ENCODE results near the gene LEKR1.
"Not testable (repeated sequence)": the region's sequence is repeated elsewhere in the genome, so short reads cannot be mapped to it uniquely, and the experiment has no call there.

The LEKR1 gene

GRCh38 chr3:156906275-156906674 lies 80.1 kb downstream of the LEKR1 start:
- DNase-seq (ENCODE audit: low spot score): no peak

DNA sequence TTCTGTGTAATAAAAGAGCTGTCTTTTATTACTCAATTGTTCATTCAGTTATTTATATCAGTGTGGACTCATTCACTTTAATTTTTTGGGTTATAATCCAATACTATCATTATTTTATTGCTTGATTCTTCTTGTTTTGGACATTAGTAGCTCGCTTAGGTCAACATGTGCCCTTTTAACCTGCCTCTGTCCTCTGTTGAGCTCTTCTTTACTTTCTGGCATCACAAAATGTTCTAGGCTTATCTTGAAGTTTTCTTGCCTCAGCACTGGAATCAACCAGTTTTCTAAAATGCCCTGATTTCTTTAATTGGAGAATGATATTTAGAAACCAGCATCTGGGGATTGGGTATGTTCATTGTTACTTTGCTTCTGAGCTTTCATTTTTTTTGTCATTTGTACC lies 82.2 kb downstream of the LEKR1 start:
- no peak for DNase-seq (ENCODE audit: low spot score)

DNA sequence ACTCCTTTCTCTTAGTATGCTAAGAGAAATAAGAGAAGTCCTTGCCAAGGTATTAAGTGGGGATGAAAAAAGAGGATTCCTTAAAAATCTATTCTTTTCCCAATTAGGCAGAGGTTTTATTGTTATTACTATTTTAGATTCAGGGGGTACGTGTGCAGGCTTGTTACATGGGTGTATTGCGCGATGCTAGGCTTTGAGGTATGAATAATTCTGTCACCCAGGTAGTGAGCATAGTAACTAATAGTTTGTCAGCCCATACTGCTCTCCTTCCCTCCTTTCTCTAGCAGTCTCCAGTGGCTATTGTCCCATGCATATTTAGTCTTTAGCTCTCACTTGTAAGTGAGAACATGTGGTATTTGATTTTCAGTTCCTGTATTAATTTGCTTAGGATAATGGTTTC lies 83.9 kb downstream of the LEKR1 start:
- DNase-seq (ENCODE audit: low spot score): no peak

DNA sequence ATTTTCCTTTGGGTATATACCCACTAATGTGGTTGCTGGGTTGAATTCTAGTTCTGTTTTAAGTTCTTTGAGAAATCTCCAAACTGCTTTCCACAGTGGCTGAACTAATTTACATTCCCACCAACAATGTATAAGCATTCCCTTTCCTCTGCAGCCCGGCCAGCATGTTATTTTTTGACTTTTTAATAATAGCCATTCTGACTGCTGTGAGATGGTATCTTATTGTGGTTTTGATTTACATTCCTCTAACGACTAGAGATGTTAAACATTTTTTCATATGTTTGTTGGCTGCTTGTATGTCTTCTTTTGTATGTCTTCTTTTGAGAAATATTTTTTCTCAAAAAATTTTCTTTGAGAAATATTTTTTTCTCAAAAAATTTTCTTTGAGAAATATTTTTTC lies 84.7 kb downstream of the LEKR1 start:
- DNase-seq (ENCODE audit: low spot score): not testable (repeated sequence)

GRCh38 chr3:156914300-156914699 lies 88.1 kb downstream of the LEKR1 start:
- not testable (repeated sequence) for DNase-seq (ENCODE audit: low spot score)

- DNase-seq (ENCODE audit: low spot score): no peak
Observed at GRCh38 chr3:156915372-156915771, 89.2 kb downstream of the LEKR1 start.

- DNase-seq (ENCODE audit: low spot score): no peak
Observed at GRCh38 chr3:156918746-156919145, 92.6 kb downstream of the LEKR1 start.

GRCh38 chr3:156919818-156920217 lies 93.7 kb downstream of the LEKR1 start:
- DNase-seq (ENCODE audit: low spot score): no peak

DNA sequence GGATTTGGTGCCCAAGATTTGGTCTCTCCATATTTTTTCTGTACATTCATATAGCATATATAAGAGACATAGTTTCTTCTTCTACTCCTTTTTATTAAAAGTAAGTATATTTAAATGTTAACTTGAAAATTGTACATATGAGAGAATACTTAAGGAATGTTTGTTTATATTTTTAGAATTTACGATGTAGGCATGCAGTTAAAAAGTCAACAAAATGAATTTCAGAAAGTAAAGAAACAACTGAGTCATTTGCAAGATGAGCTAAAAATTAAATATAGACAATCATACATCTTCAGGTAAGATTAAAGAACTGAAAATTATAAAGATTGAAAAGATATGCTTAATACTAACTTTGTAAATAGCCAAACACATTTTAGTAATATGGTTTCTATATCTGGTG lies 94.2 kb downstream of the LEKR1 start:
- no peak for DNase-seq (ENCODE audit: low spot score)

DNA sequence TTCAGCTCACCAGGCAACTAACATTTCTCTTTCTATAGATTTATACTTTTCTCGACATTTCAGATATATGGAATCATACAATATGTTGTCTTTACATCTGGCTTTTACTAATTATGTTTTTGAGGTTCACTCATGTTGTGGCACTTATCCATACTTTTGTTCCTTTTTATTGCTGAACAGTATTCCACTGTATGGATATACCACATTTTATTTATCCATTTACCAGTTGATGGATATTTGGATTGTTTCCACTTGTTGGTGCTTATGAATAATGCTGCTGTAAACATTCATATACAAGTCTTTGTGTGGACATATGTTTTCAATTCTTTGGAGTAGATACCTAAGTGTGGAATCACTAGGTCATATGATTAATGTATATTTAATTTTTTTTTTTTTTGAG lies 97.2 kb downstream of the LEKR1 start:
- no peak for DNase-seq (ENCODE audit: low spot score)

- no peak for DNase-seq (ENCODE audit: low spot score)
Observed at GRCh38 chr3:156938724-156939123, 112.6 kb downstream of the LEKR1 start.

- DNase-seq (ENCODE audit: low spot score): no peak
Observed at GRCh38 chr3:156939315-156939714, 113.2 kb downstream of the LEKR1 start.

- no peak for DNase-seq (ENCODE audit: low spot score)
Observed at GRCh38 chr3:156941311-156941710, 115.2 kb downstream of the LEKR1 start.

- no peak for DNase-seq (ENCODE audit: low spot score)
Observed at GRCh38 chr3:156948402-156949210, 122.5 kb downstream of the LEKR1 start.

DNA sequence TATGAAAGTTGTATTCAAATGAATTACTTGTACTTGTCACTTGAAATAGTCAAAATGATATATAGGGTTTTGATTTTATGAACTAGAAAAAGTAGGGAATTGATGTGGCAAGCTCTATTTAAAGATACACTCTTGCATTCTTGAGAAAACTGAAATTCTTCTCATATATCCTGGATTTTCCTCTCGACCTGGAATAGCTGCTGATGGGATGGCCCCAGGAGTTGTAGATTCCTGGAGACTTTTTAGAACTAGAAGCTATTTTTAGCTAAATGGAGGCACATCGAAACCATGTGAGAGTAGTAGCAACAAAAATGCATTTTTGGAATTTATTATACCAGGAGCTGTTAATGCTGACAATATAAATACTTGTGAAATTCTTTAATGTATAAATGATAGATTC lies 125.9 kb downstream of the LEKR1 start:
- no peak for DNase-seq (ENCODE audit: low spot score)

DNA sequence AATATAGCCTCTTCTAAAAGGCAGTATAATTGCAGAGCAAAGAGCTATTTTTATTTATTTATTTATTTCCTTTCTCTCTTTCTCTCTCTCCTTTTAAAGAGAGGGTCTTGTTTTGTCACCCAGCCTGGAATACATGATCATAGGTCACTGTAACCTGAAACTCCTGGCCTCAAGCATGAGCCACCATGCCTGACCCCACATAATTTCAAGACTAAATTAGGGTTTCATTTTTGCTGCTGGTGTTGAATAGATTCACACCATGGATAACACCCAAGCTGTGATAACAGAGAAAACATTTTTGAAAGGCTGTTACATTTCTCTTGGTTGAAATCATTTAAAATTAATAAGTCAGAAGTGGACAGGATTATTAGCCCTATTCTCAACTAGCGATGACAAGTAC lies 131.6 kb downstream of the LEKR1 start:
- no peak for DNase-seq (ENCODE audit: low spot score)

DNA sequence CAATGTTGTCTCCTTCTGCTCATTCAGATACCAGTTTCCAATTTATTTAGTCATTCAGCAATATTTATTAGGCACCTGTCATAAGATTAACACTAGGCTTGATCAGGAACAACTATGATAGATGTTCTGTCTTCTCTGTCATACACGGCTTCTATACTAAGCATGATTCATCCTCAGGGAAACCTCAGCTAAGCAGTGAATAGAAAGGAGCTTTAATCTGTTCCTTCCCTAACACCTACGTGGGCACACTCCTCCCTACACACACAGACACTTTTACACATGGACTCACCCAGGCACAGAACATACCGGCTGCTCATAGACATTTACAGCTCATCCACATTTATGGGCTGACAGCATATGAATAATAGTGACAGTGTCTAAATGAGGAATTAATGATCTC lies 136.9 kb downstream of the LEKR1 start:
- no peak for DNase-seq (ENCODE audit: low spot score)

DNA sequence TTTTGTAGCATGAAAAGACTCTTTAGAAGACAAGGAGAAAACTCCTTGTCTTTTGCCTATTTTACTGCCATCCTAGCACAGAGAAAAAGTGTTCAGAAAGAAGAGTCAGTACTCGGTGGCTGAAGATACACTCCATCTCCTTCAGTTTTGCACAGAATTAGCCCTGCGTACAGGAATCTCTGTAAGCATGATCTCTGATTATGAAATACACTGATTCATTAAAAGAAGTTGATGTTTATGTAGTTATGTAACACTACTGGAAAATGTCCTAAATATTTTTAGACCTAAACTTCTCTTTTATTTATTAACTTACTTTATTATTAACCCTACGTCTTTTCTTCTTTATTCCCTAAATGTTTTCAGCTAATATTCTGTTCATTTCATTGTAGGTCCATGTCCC lies 138.4 kb downstream of the LEKR1 start:
- no peak for DNase-seq (ENCODE audit: low spot score)

DNA sequence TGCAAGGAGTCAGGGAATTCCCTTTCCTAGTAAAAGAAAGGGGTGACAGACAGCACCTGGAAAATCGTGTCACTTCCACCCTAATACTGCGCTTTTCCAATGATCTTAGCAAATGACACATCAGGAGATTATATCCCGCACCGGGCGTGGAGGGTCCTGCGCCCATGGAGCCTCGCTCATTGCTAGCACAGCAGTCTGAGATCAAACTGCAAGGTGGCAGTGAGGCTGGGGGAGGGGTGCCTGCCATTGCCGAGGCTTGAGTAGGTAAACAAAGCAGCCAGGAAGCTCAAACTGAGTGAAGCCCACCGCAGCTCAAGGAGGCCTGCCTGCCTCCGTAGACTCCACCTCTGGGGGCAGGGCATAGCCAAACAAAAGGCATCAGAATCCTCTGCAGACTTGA lies 140.2 kb downstream of the LEKR1 start:
- not testable (repeated sequence) for DNase-seq (ENCODE audit: low spot score)

- no peak for DNase-seq (ENCODE audit: low spot score)
Observed at GRCh38 chr3:156973954-156974353, 147.8 kb downstream of the LEKR1 start.

DNA sequence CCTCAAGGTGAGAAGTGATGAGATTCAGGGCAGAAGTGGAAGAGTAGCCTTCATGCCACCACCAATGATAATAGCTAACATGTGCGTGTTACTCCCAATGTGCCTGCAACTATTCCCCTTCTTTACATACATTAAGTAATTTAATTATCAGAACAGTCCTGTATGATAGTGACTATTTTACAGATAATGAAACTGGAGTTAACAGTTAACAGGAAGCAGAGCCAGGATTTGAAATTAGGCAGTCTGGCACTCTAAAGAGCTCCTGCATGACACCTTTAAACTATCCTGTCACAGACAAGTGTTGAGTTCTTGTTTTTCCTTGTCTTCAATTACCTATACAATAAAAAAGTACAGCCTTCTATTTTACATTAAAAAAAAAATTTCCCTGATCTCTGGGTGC lies 148.8 kb downstream of the LEKR1 start:
- no peak for DNase-seq (ENCODE audit: low spot score)

DNA sequence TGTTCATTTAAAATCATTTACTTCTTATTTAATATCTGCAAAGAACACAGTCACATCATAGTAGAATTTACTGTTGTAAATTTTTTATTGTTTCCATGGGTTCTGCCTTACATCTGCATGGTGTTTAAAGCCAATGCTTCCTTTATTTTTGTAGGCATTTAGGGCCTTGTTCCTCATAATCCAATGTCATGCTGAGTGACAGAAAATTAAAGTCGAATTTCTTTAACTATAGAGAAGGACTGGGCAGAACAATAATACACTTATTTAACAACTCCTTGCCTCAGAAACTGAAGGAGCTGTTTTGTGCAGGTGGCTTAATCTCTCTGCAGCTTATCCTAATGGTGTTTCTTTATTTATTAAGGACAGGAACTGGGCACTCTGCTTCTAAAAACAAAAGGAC lies 149.6 kb downstream of the LEKR1 start:
- no peak for DNase-seq (ENCODE audit: low spot score)

GRCh38 chr3:156976933-156977332 lies 150.8 kb downstream of the LEKR1 start:
- DNase-seq (ENCODE audit: low spot score): no peak

DNA sequence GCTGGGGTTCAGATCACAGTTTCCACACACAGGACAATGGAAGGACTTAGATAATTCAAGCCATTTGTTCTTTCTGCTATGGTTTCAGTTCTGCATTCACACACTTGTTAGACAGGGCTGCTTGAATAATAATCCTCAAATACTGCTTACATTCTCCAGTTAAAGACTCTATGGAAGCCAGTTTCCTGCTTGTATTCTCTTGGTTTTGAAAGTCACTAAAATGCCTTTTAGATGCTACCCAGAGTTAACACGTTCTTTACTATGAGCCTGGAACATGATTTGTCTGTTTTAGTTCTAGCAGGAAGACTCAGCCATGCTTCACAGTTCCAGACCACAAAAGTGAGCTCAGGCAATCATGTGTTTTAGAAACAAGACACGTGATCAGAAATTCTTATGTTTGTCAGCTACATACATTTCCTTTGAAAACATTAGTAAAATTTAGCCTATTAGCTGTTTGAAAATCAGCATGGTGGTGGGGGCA lies 152.4 kb downstream of the LEKR1 start:
- no peak for DNase-seq (ENCODE audit: low spot score)

Measured in kidney capillary endothelial cell (primary cell).